ENCODE measurements around the gene STAT4. TPM values are rescaled to one million over a fixed set of nuclear protein-coding genes. Genes with fewer than 3 reads are reported as not detected.

The STAT4 gene
- total RNA-seq, 1 experiment from 2014 or later, result 0.44 TPM

- TF ChIP-seq NR1H2 (CRISPR knock-in tag; IDR thresholded peaks at IDR 0.05), result no peak
These were observed 579 bp downstream of the STAT4 start (continued) for GRCh38 chr2:191150230-191150599.

- Mint-ChIP-seq H3K36me3 (no peaks in the 10 kb centered on the region), H3K4me3 (0 out of 2 replicates have a peak overlapping the region, but pooled peaks have one; percentile 26), H3K9me3 (no peaks in the 10 kb centered on the region), H3K27me3 (ENCODE audit: low read depth) (peaks cover 17% of the 10 kb centered on the region), H3K27ac (no peak overlapping the region), H3K4me1 (peaks cover 8% of the 10 kb centered on the region)
- ChIA-PET CTCF (interaction anchor here (1.5 kb wide), 1 partner anchor 16 kb away, joined by 3 read pairs; no protein-coding TSS in a partner anchor), POLR2A (no interaction called here)
- TF ChIP-seq E2F4 (CRISPR knock-in tag; IDR thresholded peaks at IDR 0.05; ENCODE audit: borderline replicate concordance, low read depth) (no peak), GABPB1 (CRISPR knock-in tag; IDR thresholded peaks at IDR 0.05) (no peak), ZNF512 (CRISPR knock-in tag; IDR thresholded peaks at IDR 0.05; ENCODE audit: borderline replicate concordance) (no peak), ZSCAN18 (CRISPR knock-in tag; IDR thresholded peaks at IDR 0.05) (no peak), MLX (CRISPR knock-in tag; IDR thresholded peaks at IDR 0.05) (no peak), SMAD4 (CRISPR knock-in tag; IDR thresholded peaks at IDR 0.05) (no peak), ZNF396 (CRISPR knock-in tag; IDR thresholded peaks at IDR 0.05; ENCODE audit: borderline replicate concordance) (no peak), SP1 (CRISPR knock-in tag; conservative IDR thresholded peaks at IDR 0.05) (no peak), NR3C1 (CRISPR knock-in tag; conservative IDR thresholded peaks at IDR 0.05; ENCODE audit: low read depth) (no peak), ZBTB43 (CRISPR knock-in tag; IDR thresholded peaks at IDR 0.05) (no peak)
- ATAC-seq (no peak), DNase-seq (ENCODE audit: low spot score) (no peak)
These were observed 1.4 kb downstream of the STAT4 start for GRCh38 chr2:191149391-191149790.

GRCh38 chr2:191148791-191149190, 2.0 kb downstream of the STAT4 start:
- ATAC-seq (no peak), DNase-seq (ENCODE audit: low spot score) (no peak)
- no peak for TF ChIP-seq ZNF532 (CRISPR knock-in tag; IDR thresholded peaks at IDR 0.05; ENCODE audit: borderline replicate concordance)
- no peak for TF ChIP-seq ZNF512 (CRISPR knock-in tag; IDR thresholded peaks at IDR 0.05; ENCODE audit: borderline replicate concordance)
- no peak overlapping the region for H3K4me3 Mint-ChIP-seq
- no peak overlapping the region for H3K27ac Mint-ChIP-seq
- POLR2A ChIA-PET, result no interaction called here
- peaks cover 17% of the 10 kb centered on the region for H3K27me3 Mint-ChIP-seq (ENCODE audit: low read depth)
- H3K9me3 Mint-ChIP-seq, result no peaks in the 10 kb centered on the region
- no peaks in the 10 kb centered on the region for H3K36me3 Mint-ChIP-seq
- CTCF ChIA-PET, result interaction anchor here (1.5 kb wide), 1 partner anchor 16 kb away, joined by 3 read pairs; no protein-coding TSS in a partner anchor
- peaks cover 8% of the 10 kb centered on the region for H3K4me1 Mint-ChIP-seq
